Esophagus muscularis mucosa (tissue), 4 donors: ENCODE data around the gene DOK7.

Experiments used
- EP300 ChIP-seq: sonication (generic); formaldehyde crosslinking; IDR thresholded peaks from one replicate; pipeline ENCODE4 v1.6.1; 2017; ENCODE audit warnings: antibody characterized with exemption
- POLR2A ChIP-seq: fragments of 450-650 bp; IDR thresholded peaks from one replicate; pipeline ENCODE4 v1.6.1; 2017; ENCODE audit warnings: antibody characterized with exemption, moderate library complexity, mild to moderate bottlenecking, low read depth
- POLR2AphosphoS5 ChIP-seq, 2 donors: sonication (generic); formaldehyde crosslinking; IDR thresholded peaks; one replicate each; pipeline ENCODE4 v1.6.1; 2017; ENCODE audit warnings: antibody characterized with exemption in 2 of 2
- TF ChIP-seq, protein P1 (sequence below), 3 experiments: fragments of 200-600 bp in 2 of 3; fragments of 450-650 bp in 1 of 3; sonication (generic) in 2 of 3; IDR thresholded peaks; one replicate each; pipeline ENCODE4 v1.5.1; 2017 to 2019; ENCODE audit warnings: antibody characterized with exemption in 3 of 3, mild to moderate bottlenecking in 2 of 3, moderate library complexity in 1 of 3

DNA sequence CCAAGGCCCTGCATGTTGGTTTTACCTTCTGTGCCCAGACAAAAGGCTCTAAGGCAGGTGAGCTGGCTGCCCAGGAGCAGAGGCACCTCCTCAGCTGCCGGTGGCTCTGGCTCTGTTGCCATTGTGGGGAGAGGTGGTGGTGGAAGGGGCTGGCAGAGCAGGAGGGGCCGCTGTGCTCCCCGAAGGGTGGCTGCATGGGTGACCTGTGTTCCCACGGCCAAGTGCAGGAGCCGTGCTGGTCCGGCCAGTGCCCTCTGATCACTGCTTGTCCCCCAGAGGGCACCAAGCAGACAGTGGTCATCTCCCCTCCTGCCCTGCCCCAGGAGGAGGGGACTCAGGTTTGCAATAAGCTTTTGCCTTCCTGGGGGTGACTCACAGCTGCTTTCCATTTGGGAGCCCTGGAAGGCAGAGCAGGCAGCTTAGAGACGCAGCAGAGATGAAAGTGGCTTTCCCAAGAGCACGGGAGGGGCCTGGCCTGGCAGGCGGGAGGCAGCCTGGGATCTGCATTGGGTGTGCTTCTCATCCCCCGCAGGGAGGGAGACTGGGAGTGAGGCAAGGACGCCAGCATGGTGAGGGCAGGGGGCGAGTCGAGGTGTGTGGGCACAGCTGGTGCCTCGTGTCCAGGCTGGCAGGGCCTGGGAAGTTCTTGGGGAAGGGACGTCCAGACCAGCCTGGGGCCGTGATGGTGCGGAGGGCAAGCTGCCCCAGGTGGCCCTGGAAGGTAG lies 28.7 kb downstream of the DOK7 start:
- TF ChIP-seq, protein P1, sequence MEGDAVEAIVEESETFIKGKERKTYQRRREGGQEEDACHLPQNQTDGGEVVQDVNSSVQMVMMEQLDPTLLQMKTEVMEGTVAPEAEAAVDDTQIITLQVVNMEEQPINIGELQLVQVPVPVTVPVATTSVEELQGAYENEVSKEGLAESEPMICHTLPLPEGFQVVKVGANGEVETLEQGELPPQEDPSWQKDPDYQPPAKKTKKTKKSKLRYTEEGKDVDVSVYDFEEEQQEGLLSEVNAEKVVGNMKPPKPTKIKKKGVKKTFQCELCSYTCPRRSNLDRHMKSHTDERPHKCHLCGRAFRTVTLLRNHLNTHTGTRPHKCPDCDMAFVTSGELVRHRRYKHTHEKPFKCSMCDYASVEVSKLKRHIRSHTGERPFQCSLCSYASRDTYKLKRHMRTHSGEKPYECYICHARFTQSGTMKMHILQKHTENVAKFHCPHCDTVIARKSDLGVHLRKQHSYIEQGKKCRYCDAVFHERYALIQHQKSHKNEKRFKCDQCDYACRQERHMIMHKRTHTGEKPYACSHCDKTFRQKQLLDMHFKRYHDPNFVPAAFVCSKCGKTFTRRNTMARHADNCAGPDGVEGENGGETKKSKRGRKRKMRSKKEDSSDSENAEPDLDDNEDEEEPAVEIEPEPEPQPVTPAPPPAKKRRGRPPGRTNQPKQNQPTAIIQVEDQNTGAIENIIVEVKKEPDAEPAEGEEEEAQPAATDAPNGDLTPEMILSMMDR (IDR thresholded peaks at IDR 0.05), result no peak
- TF ChIP-seq EP300 (no peak), POLR2AphosphoS5 (IDR thresholded peaks at IDR 0.05) (no peak), POLR2A (no peak)
